Lower leg skin (tissue), 3 donors: ENCODE data around the gene MUC2.

Experiments used
- CTCF ChIP-seq, 3 donors: fragments of 450-650 bp; IDR thresholded peaks; one replicate each; pipeline ENCODE4 v1.5.1; 2016; ENCODE audit warnings: antibody characterized with exemption in 3 of 3, mild to moderate bottlenecking in 3 of 3, moderate library complexity in 2 of 3
- POLR2A ChIP-seq, 2 donors: fragments of 450-650 bp; IDR thresholded peaks; one replicate each; pipeline ENCODE4 v1.6.1; 2016 to 2017; ENCODE audit warnings: antibody characterized with exemption in 2 of 2, mild to moderate bottlenecking in 1 of 2, moderate library complexity in 1 of 2

- TF ChIP-seq CTCF (IDR thresholded peaks at IDR 0.05): no peak
- TF ChIP-seq POLR2A (IDR thresholded peaks at IDR 0.05): no peak
These were observed 34.1 kb upstream of the MUC2 start for GRCh38 chr11:1040428-1041148.
